Measurements from ENCODE around the gene ZFP36L2. TPM values are rescaled to one million over a fixed set of nuclear protein-coding genes. Genes with fewer than 3 reads are reported as not detected.
A peak's percentile ranks its signal among the peaks of the same experiment; 100 is the strongest.

The ZFP36L2 gene
- total and polyA plus RNA-seq, 11 donors, result 28.8 to 94.4 (median 38.5) TPM

DNA sequence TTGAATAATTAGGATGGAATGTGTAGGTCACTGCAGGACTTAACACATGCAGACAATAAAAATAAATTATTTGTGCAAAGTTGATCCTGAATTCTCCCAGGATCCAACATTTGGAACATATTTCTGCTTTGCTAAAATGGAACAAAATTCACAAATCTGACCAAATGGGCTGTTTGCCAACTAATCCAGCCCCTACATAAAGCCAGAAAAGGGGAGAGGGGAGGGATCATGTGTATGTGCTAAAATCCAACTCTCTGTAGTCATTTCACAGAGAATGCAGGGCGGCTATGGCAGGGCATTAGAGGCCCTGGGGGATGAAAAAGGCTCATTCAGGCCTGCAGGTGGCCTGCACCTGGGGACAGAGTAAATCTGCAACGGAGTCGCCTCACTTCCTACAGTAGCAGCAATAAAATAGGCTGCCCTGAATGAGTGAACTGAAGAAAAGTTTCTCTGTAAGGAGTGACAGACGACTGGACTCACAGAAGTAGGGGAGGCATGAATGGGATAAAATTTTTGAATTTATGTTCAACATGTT lies 4.0 kb upstream of the ZFP36L2 start:
- no peak overlapping the region for H3K27ac ChIP-seq
- H3K9me3 ChIP-seq, result no peaks in the 10 kb centered on the region
- no peaks in the 10 kb centered on the region for H3K27me3 ChIP-seq
- H3K4me3 ChIP-seq, result no peak overlapping the region
- no peak for ATAC-seq
- 81 to 87% (median 83%) methylated on average over 4 of the region's 4 CpGs for whole genome bisulfite sequencing, 4 donors
- H3K36me3 ChIP-seq, result peaks cover 0 to 27% (median 9%) of the 10 kb centered on the region in 9 donors
- peaks cover 0 to 72% (median 20%) of the 10 kb centered on the region in 12 donors for H3K4me1 ChIP-seq
- no peak for DNase-seq
- intact Hi-C loops (cut with DNase I), result loop anchor here in 9 of 10 donors (2.0 to 10.0 kb wide), 12 partner anchors 247 to 403 kb away; no protein-coding TSS in a partner anchor
- TF ChIP-seq POLR2A (IDR thresholded peaks at IDR 0.05), result no peak
- TF ChIP-seq, protein P1, sequence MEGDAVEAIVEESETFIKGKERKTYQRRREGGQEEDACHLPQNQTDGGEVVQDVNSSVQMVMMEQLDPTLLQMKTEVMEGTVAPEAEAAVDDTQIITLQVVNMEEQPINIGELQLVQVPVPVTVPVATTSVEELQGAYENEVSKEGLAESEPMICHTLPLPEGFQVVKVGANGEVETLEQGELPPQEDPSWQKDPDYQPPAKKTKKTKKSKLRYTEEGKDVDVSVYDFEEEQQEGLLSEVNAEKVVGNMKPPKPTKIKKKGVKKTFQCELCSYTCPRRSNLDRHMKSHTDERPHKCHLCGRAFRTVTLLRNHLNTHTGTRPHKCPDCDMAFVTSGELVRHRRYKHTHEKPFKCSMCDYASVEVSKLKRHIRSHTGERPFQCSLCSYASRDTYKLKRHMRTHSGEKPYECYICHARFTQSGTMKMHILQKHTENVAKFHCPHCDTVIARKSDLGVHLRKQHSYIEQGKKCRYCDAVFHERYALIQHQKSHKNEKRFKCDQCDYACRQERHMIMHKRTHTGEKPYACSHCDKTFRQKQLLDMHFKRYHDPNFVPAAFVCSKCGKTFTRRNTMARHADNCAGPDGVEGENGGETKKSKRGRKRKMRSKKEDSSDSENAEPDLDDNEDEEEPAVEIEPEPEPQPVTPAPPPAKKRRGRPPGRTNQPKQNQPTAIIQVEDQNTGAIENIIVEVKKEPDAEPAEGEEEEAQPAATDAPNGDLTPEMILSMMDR (IDR thresholded peaks at IDR 0.05), result no peak

DNA sequence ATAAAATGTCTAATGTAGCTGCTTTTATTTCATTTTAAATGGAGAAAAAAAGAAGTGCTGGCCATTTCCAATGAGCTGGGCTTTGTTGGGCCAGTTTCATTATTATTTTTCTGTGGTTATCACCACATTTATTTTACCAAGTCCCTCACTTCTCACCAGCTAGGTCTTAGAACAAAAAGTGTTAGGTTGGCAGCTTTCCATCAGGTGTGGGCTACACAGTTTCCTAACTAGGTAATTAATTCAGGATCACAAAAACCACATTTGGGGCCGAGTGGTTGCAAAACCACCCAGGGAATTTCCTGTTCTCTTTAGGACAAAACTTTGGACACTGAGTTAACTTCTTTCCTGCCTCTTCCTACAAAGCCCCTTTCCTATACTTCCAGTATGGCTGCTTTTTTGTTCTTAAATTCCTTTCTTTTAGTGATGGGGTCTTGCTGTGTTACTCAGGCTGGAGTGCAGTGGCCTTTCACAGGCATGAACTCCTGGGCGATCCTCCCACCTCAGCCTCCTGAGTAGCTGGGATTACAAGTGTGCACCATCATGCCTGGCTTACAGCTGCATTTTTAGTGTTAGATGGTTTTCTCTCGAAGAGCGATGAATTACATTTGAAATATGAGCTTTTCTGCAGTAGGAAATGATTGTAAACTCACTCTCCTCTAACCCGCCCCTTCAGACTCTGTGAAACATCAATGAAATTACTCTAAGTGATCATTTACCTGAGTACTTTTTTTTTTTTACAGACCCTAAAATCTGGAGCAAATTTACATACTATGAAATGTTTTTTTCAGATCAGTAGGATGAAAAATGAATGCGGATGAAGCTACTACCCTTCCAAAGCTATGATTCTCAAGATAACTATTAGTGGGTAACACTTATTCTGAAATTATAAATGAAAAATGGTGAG lies 2.6 kb upstream of the ZFP36L2 start:
- Histone ChIP-seq H3K4me1 (peaks cover 0 to 59% (median 20%) of the 10 kb centered on the region in 12 donors), H3K4me3 (peak overlapping the region in 1 of 12 donors; percentile 80), H3K9me3 (no peaks in the 10 kb centered on the region), H3K27me3 (no peaks in the 10 kb centered on the region), H3K27ac (peak overlapping the region; percentile 96 to 99 (median 99)), H3K36me3 (peaks cover 0 to 41% (median 20%) of the 10 kb centered on the region in 9 donors)
- intact Hi-C loops (cut with DNase I), result loop anchor here (1.0 to 10.0 kb wide), 19 partner anchors 96 to 402 kb away; no protein-coding TSS in a partner anchor
- no peak for ATAC-seq
- WGBS, 4 donors, result 50 to 56% (median 55%) methylated on average over 6 of the region's 6 CpGs
- TF ChIP-seq, protein P1 (IDR thresholded peaks at IDR 0.05), result no peak
- no peak for TF ChIP-seq POLR2A (IDR thresholded peaks at IDR 0.05)
- no peak for DNase-seq

DNA sequence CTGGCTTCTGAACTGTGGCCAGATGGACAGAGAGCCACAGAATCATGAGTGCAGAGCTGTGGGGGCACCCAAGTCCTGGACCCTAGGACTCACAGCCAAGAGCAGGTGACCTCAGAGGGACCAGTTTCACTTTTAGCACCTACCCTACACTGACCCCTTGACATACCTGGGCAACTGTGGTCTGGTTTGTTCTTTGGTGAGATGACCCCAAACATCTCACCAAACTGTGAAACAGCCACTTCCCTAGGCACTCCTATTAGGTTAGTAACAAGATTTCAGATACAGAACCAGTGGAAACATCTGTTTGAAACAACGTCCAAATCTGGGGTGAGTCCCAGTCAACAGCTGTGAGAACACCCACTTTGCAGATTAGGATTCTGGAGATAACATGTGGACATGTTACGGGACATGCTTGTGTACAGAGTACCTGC lies 1.9 kb upstream of the ZFP36L2 start:
- Histone ChIP-seq H3K27me3 (no peaks in the 10 kb centered on the region), H3K4me3 (peak overlapping the region in 6 of 12 donors; percentile 65 to 92 (median 83)), H3K27ac (peak overlapping the region; percentile 96 to 99 (median 99)), H3K4me1 (peaks cover 3 to 59% (median 21%) of the 10 kb centered on the region in 12 donors), H3K36me3 (peaks cover 0 to 48% (median 26%) of the 10 kb centered on the region in 9 donors), H3K9me3 (no peaks in the 10 kb centered on the region)
- TF ChIP-seq, protein P1 (IDR thresholded peaks at IDR 0.05), result no peak
- no peak for TF ChIP-seq POLR2A (IDR thresholded peaks at IDR 0.05)
- ATAC-seq, result no peak
- 28 to 36% (median 31%) methylated on average over 2 of the region's 2 CpGs for WGBS, 4 donors
- intact Hi-C loops (cut with DNase I), result loop anchor here (1.0 to 10.0 kb wide), 19 partner anchors 96 to 401 kb away; no protein-coding TSS in a partner anchor
- peak in 1 of 5 donors; percentile 24 for DNase-seq

Data from heart left ventricle (tissue), 16 donors.